Prostate gland (tissue), 2 donors: ENCODE results near the gene CERKL.

ENCODE experiments used
- CTCF ChIP-seq, 4 experiments: fragments of 200-600 bp in 2 of 4; fragments of 450-650 bp in 2 of 4; sonication (generic) in 2 of 4; IDR thresholded peaks; 1 replicate in 3 of 4; 2 replicates in 1 of 4; pipeline ENCODE4 v1.5.1; 2016 to 2019; ENCODE audit warnings: antibody characterized with exemption in 4 of 4, mild to moderate bottlenecking in 2 of 4, moderate library complexity in 2 of 4
- POLR2A ChIP-seq: fragments of 450-650 bp; IDR thresholded peaks from one replicate; pipeline ENCODE4 v1.6.1; 2016; ENCODE audit warnings: antibody characterized with exemption, mild to moderate bottlenecking

GRCh38 chr2:181585732-181586131, 71.2 kb downstream of the CERKL start:
- no peak for TF ChIP-seq CTCF (IDR thresholded peaks at IDR 0.05)
- no peak for TF ChIP-seq POLR2A
